SK-N-SH (cell line): ENCODE results near the gene HHATL. TPM values are rescaled to one million over a fixed set of nuclear protein-coding genes. Genes with fewer than 3 reads are reported as not detected.

Experiments
- CTCF ChIA-PET: fragments of 300-600, 350-600 bp; formaldehyde crosslinking; extraction: SDS; loops from one replicate; lab custom pipeline; 2021; lab: Yijun Ruan, JAX
- POLR2A ChIA-PET: fragments of 350-600 bp; sonication (Branson Sonifier 250); formaldehyde crosslinking; extraction: SDS; loops from one replicate; lab custom pipeline; 2020; ENCODE audit warnings: antibody characterized with exemption, inconsistent platforms; lab: Yijun Ruan, JAX
- DNase-seq: peaks from one replicate; pipeline ENCODE4 v3.0.0; 2012
- H2AFZ ChIP-seq: fragments of 200-600 bp; sonication (generic); 2 replicates; pipeline ENCODE4 v1.8.1; 2016; ENCODE audit warnings: antibody characterized with exemption, mild to moderate bottlenecking, low read depth
- H3F3A ChIP-seq: fragments of 200-600 bp; sonication (generic); replicated peaks from 2 replicates; pipeline ENCODE3; 2016; ENCODE audit warnings: antibody characterized with exemption, mild to moderate bottlenecking; ENCODE audit not compliant: insufficient read depth
- H3K27ac ChIP-seq, 2 experiments: fragments of 200-500 bp in 1 of 2; fragments of 200-600 bp in 1 of 2; sonication (Bioruptor generic) in 1 of 2; sonication (generic), shearing (Covaris generic) in 1 of 2; 2 replicates each; pipeline versions ENCODE4 v1.5.1 to v1.6.1; 2014 to 2016; ENCODE audit warnings: low read depth in 2 of 2, inconsistent platforms in 1 of 2, low read length in 1 of 2, mild to moderate bottlenecking in 1 of 2, mixed read lengths in 1 of 2
- H3K27me3 ChIP-seq: fragments of 200-600 bp; sonication (generic), shearing (Covaris generic); 2 replicates; pipeline ENCODE4 v1.6.1; 2016; ENCODE audit warnings: mixed run types; ENCODE audit not compliant: insufficient read depth
- H3K36me3 ChIP-seq, 2 experiments: fragments of 200-500 bp in 1 of 2; fragments of 200-600 bp in 1 of 2; sonication (Bioruptor generic) in 1 of 2; sonication (generic) in 1 of 2; replicated peaks in 1 of 2; 2 replicates each; pipeline versions ENCODE3 to v1.5.1; 2014 to 2016; ENCODE audit warnings: low read length in 1 of 2, mild to moderate bottlenecking in 1 of 2; ENCODE audit not compliant: insufficient read depth in 2 of 2, control insufficient read depth in 1 of 2
- H3K4me1 ChIP-seq, 2 experiments: fragments of 200-500 bp in 1 of 2; fragments of 200-600 bp in 1 of 2; sonication (Bioruptor generic) in 1 of 2; sonication (generic), shearing (Covaris generic) in 1 of 2; 2 replicates each; pipeline versions ENCODE4 v1.5.1 to v1.6.1; 2014 to 2016; ENCODE audit warnings: low read depth in 1 of 2, low read length in 1 of 2, mixed run types in 1 of 2; ENCODE audit not compliant: insufficient read depth in 2 of 2, control insufficient read depth in 1 of 2
- H3K4me2 ChIP-seq: fragments of 200-600 bp; sonication (generic), shearing (Covaris generic); 2 replicates; pipeline ENCODE4 v1.6.1; 2017; ENCODE audit warnings: mixed run types
- H3K4me3 ChIP-seq, 2 experiments: fragments of 200-500 bp in 1 of 2; fragments of 200-600 bp in 1 of 2; sonication (Bioruptor generic) in 1 of 2; sonication (generic), shearing (Covaris generic) in 1 of 2; 2 replicates each; pipeline versions ENCODE4 v1.5.1 to v1.8.1; 2014 to 2016; ENCODE audit warnings: low read depth in 2 of 2, inconsistent platforms in 1 of 2, low read length in 1 of 2, mild to moderate bottlenecking in 1 of 2, mixed read lengths in 1 of 2, moderate library complexity in 1 of 2
- H3K79me2 ChIP-seq: fragments of 200-600 bp; sonication (generic); 2 replicates; pipeline ENCODE4 v1.8.1; 2017; ENCODE audit warnings: mild to moderate bottlenecking; ENCODE audit not compliant: insufficient read depth
- H3K9ac ChIP-seq: fragments of 200-600 bp; sonication (generic); 2 replicates; pipeline ENCODE4 v1.6.1; 2017; ENCODE audit warnings: mixed run types
- H3K9me2 ChIP-seq: fragments of 200-600 bp; sonication (generic); 2 replicates; pipeline ENCODE4 v1.6.1; 2017; ENCODE audit warnings: mixed run types
- H3K9me3 ChIP-seq: fragments of 200-600 bp; sonication (generic); 2 replicates; pipeline ENCODE4 v1.6.1; 2017; ENCODE audit warnings: mixed run types, mild to moderate bottlenecking, moderate library complexity
- H4K20me1 ChIP-seq: fragments of 200-600 bp; sonication (generic); 2 replicates; pipeline ENCODE4 v1.6.1; 2017; ENCODE audit warnings: mild to moderate bottlenecking, mixed run types; ENCODE audit not compliant: insufficient read depth
- CTCF ChIP-seq: fragments of 200-600 bp; sonication (generic); IDR thresholded peaks from 2 replicates; pipeline ENCODE4 v1.6.1; 2017; ENCODE audit warnings: antibody characterized with exemption, mild to moderate bottlenecking, moderate library complexity
- EZH2phosphoT487 ChIP-seq: fragments of 200-600 bp; sonication (generic); IDR thresholded peaks from 2 replicates; pipeline ENCODE4 v1.6.1; 2017; ENCODE audit warnings: low read depth, mixed run types, mild to moderate bottlenecking, antibody characterized with exemption, moderate library complexity, borderline replicate concordance
- FOXJ3 ChIP-seq: sonication (generic); formaldehyde crosslinking; IDR thresholded peaks from 2 replicates; pipeline ENCODE4 v1.5.1; 2020; ENCODE audit warnings: mild to moderate bottlenecking, missing genetic modification reagents
- GABPA ChIP-seq: IDR thresholded peaks from 2 replicates; pipeline ENCODE4 v1.4.0; 2012; ENCODE audit warnings: low read depth, mild to moderate bottlenecking
- GATA2 ChIP-seq: sonication (generic); formaldehyde crosslinking; IDR thresholded peaks from 2 replicates; pipeline ENCODE4 v1.5.0; 2020; ENCODE audit warnings: mild to moderate bottlenecking, missing genetic modification reagents
- MAX ChIP-seq: IDR thresholded peaks from 2 replicates; pipeline ENCODE4 v1.4.0; 2012; ENCODE audit warnings: low read depth
- MXI1 ChIP-seq: IDR thresholded peaks from 2 replicates; pipeline ENCODE4 v1.6.1; 2012; ENCODE audit warnings: mild to moderate bottlenecking, low read depth, low read length, improper control_type of control experiment
- NFIC ChIP-seq: IDR thresholded peaks from 2 replicates; pipeline ENCODE4 v1.4.0; 2012; ENCODE audit warnings: borderline replicate concordance
- NRF1 ChIP-seq: IDR thresholded peaks from 2 replicates; pipeline ENCODE4 v1.6.1; 2012; ENCODE audit warnings: low read depth, mild to moderate bottlenecking, low read length
- POLR2AphosphoS5 ChIP-seq: IDR thresholded peaks from 2 replicates; pipeline ENCODE4 v1.6.1; 2012; ENCODE audit warnings: low read depth, low read length
- RXRA ChIP-seq: IDR thresholded peaks from 2 replicates; pipeline ENCODE4 v1.4.0; 2012; ENCODE audit warnings: low read depth, mild to moderate bottlenecking, borderline replicate concordance
- TCF12 ChIP-seq: IDR thresholded peaks from 2 replicates; pipeline ENCODE4 v1.4.0; 2012
- WGBS: methylation state at CpG from one replicate; pipeline ENCODE4 v1.1.6; 2017; ENCODE audit warnings: low lambda C conversion rate; 5-methylcytosine and 5-hydroxymethylcytosine counted together
- polyA plus RNA-seq, 3 experiments: library from polyadenylated mRNA; depleted of rRNA; stranded (reverse); fragments of >200 nt; gene quantifications; 2 replicates each; pipeline ENCODE4 v1.2.3, GENCODE V29; 2012
- TF ChIP-seq, protein P1 (sequence below): IDR thresholded peaks from 2 replicates; pipeline ENCODE4 v1.4.0; 2012; ENCODE audit warnings: low read depth, borderline replicate concordance
- TF ChIP-seq, protein P2 (sequence below): IDR thresholded peaks from 2 replicates; pipeline ENCODE4 v1.6.1; 2012; ENCODE audit warnings: mild to moderate bottlenecking, low read depth, low read length, moderate library complexity

Gene HHATL
- polyA plus RNA-seq, 1 of the 3 experiments (the other 2 are of a cell fraction), result not detected

DNA sequence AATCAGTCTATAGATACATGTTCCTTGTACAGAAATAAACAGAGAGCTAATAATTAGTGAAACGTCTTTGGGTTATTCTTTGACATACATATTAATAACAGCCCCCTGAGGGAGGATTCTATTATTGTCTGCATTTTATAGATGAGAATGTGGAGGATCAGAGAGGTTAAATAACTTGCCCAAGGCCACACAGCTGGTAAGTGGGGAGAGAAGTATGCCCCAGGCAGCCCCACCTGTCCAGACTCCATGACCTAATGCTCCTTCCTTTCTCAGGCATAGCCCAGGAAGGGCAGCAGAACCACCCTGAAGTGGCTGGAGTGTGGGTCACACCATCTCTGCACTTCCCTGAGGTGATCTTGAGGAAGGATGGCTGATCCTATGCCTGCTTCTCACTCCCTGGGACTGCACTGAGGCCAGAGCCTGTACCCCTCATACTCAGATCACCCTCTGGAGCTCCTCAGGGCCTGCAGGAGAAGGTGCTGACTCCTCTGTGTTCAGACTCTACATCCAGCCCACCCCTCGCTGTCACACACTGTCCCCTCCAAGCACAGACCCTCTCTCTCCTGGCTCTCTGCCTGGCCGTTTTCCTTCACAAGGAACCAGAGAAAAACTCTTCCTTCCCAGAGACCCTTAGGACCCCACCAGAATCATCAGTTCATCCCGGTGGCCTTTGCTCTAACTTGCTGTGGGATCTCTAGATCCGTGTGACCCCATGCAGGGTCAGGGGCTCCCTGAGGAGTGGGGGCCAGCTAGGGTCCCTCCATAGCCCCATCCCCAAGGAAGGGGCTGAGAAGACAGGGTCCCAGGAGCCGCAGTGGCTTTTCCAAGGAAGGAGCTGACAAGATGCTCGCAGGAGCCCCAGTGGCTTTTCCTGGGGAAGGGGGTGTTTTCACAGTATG lies 4.4 kb upstream of the HHATL start:
- H3K4me2 ChIP-seq, result no peak overlapping the region
- H2AFZ ChIP-seq, result no peak overlapping the region
- 0 out of 2 replicates have a peak, but pooled peaks cover 4% of the 10 kb centered on the region for H3K27me3 ChIP-seq
- H3K27ac ChIP-seq, result no peak overlapping the region
- no peaks in the 10 kb centered on the region for H4K20me1 ChIP-seq
- peak; percentile 5 for DNase-seq
- H3K36me3 ChIP-seq, result no peaks in the 10 kb centered on the region
- POLR2A ChIA-PET, result no interaction called here
- H3F3A ChIP-seq, result no peaks in the 10 kb centered on the region
- 17% methylated on average over 7 of the region's 7 CpGs for WGBS
- no peaks in the 10 kb centered on the region for H3K9me2 ChIP-seq
- no peak overlapping the region for H3K4me3 ChIP-seq
- TF ChIP-seq GATA2 (CRISPR knock-in tag) (no peak), FOXJ3 (CRISPR knock-in tag) (no peak), NFIC (no peak), EZH2phosphoT487 (no peak), CTCF (no peak), NRF1 (no peak), TCF12 (no peak), RXRA (no peak), POLR2AphosphoS5 (no peak), MXI1 (no peak), MAX (no peak), GABPA (no peak)
- TF ChIP-seq, protein P1, sequence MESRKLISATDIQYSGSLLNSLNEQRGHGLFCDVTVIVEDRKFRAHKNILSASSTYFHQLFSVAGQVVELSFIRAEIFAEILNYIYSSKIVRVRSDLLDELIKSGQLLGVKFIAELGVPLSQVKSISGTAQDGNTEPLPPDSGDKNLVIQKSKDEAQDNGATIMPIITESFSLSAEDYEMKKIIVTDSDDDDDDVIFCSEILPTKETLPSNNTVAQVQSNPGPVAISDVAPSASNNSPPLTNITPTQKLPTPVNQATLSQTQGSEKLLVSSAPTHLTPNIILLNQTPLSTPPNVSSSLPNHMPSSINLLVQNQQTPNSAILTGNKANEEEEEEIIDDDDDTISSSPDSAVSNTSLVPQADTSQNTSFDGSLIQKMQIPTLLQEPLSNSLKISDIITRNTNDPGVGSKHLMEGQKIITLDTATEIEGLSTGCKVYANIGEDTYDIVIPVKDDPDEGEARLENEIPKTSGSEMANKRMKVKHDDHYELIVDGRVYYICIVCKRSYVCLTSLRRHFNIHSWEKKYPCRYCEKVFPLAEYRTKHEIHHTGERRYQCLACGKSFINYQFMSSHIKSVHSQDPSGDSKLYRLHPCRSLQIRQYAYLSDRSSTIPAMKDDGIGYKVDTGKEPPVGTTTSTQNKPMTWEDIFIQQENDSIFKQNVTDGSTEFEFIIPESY, result no peak
- TF ChIP-seq, protein P2, sequence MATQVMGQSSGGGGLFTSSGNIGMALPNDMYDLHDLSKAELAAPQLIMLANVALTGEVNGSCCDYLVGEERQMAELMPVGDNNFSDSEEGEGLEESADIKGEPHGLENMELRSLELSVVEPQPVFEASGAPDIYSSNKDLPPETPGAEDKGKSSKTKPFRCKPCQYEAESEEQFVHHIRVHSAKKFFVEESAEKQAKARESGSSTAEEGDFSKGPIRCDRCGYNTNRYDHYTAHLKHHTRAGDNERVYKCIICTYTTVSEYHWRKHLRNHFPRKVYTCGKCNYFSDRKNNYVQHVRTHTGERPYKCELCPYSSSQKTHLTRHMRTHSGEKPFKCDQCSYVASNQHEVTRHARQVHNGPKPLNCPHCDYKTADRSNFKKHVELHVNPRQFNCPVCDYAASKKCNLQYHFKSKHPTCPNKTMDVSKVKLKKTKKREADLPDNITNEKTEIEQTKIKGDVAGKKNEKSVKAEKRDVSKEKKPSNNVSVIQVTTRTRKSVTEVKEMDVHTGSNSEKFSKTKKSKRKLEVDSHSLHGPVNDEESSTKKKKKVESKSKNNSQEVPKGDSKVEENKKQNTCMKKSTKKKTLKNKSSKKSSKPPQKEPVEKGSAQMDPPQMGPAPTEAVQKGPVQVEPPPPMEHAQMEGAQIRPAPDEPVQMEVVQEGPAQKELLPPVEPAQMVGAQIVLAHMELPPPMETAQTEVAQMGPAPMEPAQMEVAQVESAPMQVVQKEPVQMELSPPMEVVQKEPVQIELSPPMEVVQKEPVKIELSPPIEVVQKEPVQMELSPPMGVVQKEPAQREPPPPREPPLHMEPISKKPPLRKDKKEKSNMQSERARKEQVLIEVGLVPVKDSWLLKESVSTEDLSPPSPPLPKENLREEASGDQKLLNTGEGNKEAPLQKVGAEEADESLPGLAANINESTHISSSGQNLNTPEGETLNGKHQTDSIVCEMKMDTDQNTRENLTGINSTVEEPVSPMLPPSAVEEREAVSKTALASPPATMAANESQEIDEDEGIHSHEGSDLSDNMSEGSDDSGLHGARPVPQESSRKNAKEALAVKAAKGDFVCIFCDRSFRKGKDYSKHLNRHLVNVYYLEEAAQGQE, result no peak
- CTCF ChIA-PET, result interaction anchor here (1.0 to 1.3 kb wide), 2 partner anchors 8 to 37 kb away, joined by 3 read pairs; no protein-coding TSS in a partner anchor
- no peaks in the 10 kb centered on the region for H3K9me3 ChIP-seq
- no peaks in the 10 kb centered on the region for H3K79me2 ChIP-seq
- no peak overlapping the region for H3K9ac ChIP-seq
- no peaks in the 10 kb centered on the region for H3K4me1 ChIP-seq
